Right lobe of liver (tissue), 4 donors: Measurements from ENCODE around the gene SPINT1.

Source experiments
- POLR2A ChIP-seq: fragments of 450-650 bp; IDR thresholded peaks from one replicate; pipeline ENCODE4 v1.6.1; 2017; ENCODE audit warnings: antibody characterized with exemption, mild to moderate bottlenecking
- TF ChIP-seq, protein P1 (sequence below), 4 donors: fragments of 200-600 bp in 3 of 4; fragments of 450-650 bp in 1 of 4; IDR thresholded peaks; one replicate each; pipeline versions ENCODE4 v1.5.1 to v1.8.0; 2016 to 2022; ENCODE audit warnings: antibody characterized with exemption in 4 of 4, mild to moderate bottlenecking in 2 of 4
- donor health status: DM: no; HTN: no; CAD: no.
- donor health status: DM: no; HTN: no; CAD: no.
- donor health status: DM: no; HTN: yes; CAD: no.

DNA sequence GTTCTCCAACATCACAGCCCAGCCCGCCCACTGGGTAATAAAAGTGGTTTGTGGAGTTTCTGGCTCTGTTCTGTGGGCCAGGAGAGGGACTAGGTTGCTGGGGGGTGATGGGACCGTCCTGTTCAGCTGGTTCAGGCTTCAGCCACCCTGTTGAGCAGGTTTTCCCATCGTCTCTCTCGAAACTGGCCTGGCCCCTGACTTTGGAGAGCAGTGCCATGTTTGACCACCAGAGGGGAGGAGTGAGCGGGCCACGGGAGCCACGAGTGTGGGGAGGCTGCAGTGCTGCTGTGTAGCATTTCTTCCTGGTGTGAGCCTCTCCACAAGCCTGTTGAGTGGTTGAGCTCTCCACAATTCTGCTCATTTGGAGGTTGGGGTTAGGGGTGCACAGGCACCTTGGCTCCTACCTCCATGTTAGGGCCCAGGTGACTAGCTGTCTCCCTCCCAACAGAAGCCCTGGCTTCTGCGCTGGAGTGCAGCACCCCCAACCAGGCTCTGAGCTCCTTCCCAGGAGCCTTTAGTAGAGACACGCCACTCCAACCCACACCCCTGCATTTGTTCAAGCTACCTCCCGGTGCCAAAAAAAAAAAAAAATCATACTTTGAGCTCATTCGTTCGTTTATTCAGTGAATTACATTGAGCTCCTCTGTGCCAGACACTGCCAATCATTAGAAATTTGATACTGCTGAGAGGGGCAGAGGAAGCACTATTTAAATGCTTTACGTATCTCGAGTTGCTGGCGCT lies 13.9 kb downstream of the SPINT1 start:
- TF ChIP-seq, protein P1, sequence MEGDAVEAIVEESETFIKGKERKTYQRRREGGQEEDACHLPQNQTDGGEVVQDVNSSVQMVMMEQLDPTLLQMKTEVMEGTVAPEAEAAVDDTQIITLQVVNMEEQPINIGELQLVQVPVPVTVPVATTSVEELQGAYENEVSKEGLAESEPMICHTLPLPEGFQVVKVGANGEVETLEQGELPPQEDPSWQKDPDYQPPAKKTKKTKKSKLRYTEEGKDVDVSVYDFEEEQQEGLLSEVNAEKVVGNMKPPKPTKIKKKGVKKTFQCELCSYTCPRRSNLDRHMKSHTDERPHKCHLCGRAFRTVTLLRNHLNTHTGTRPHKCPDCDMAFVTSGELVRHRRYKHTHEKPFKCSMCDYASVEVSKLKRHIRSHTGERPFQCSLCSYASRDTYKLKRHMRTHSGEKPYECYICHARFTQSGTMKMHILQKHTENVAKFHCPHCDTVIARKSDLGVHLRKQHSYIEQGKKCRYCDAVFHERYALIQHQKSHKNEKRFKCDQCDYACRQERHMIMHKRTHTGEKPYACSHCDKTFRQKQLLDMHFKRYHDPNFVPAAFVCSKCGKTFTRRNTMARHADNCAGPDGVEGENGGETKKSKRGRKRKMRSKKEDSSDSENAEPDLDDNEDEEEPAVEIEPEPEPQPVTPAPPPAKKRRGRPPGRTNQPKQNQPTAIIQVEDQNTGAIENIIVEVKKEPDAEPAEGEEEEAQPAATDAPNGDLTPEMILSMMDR (IDR thresholded peaks at IDR 0.05), result peak; percentile 89 to 92 (median 91)
- no peak for TF ChIP-seq POLR2A
